Vagina (tissue), 2 donors: ENCODE data around the gene NUBPL. TPM values are rescaled to one million over a fixed set of nuclear protein-coding genes. Genes with fewer than 3 reads are reported as not detected.
"Not testable (repeated sequence)": the region's sequence is repeated elsewhere in the genome, so short reads cannot be mapped to it uniquely, and the experiment has no call there.

Experiments
- DNase-seq, 2 donors: peaks; one replicate each; pipeline ENCODE4 v3.0.0-alpha.2; 2017; ENCODE audit errors: extremely low spot score in 2 of 2
- H3K27ac ChIP-seq: fragments of 200-600 bp; sonication (generic); one replicate; pipeline ENCODE4 v1.5.1; 2019
- H3K27me3 ChIP-seq: fragments of 200-600 bp; sonication (generic); one replicate; pipeline ENCODE4 v1.5.1; 2019
- H3K36me3 ChIP-seq, 2 donors: fragments of 200-600 bp; sonication (generic); one replicate each; pipeline ENCODE4 v1.5.1; 2017 to 2019
- H3K4me1 ChIP-seq: fragments of 200-600 bp; sonication (generic); one replicate; pipeline ENCODE4 v1.5.1; 2019
- H3K4me3 ChIP-seq, 2 donors: fragments of 200-600 bp; sonication (generic); 1 replicate in 1 of 2; 2 replicates in 1 of 2; pipeline ENCODE4 v1.5.1; 2016 to 2019
- H3K9me3 ChIP-seq: fragments of 200-600 bp; sonication (generic); one replicate; pipeline ENCODE4 v1.5.1; 2019
- CTCF ChIP-seq, 3 experiments: fragments of 450-650 bp in 2 of 3; fragments of 200-600 bp in 1 of 3; sonication (generic) in 1 of 3; IDR thresholded peaks; one replicate each; pipeline ENCODE4 v1.5.1; 2017 to 2019; ENCODE audit warnings: antibody characterized with exemption in 3 of 3, mild to moderate bottlenecking in 2 of 3, moderate library complexity in 2 of 3
- POLR2A ChIP-seq, 2 donors: fragments of 450-650 bp; IDR thresholded peaks; one replicate each; pipeline ENCODE4 v1.6.1; 2017; ENCODE audit warnings: antibody characterized with exemption in 2 of 2, mild to moderate bottlenecking in 2 of 2, moderate library complexity in 2 of 2
- POLR2AphosphoS5 ChIP-seq, 2 donors: sonication (generic); formaldehyde crosslinking; IDR thresholded peaks; one replicate each; pipeline ENCODE4 v1.9.0; 2017; ENCODE audit warnings: antibody characterized with exemption in 2 of 2, mild to moderate bottlenecking in 2 of 2, low read depth in 1 of 2; ENCODE audit not compliant: insufficient read depth in 1 of 2
- intact Hi-C: fragments of 100-400 bp; cut with DNase I; formaldehyde crosslinking; loops from one replicate; pipeline ENCODE4 v1.15.1; 2023
- total RNA-seq: library from RNA; depleted of rRNA; stranded (reverse); fragments of >200 nt; gene quantifications from one replicate; pipeline ENCODE4 v1.2.3, GENCODE V29; 2016

Gene NUBPL
- total RNA-seq, 1 donor from 2014 or later, result 8.6 TPM

GRCh38 chr14:31596342-31597095 is 35.3 kb downstream of the NUBPL start:
- TF ChIP-seq POLR2AphosphoS5 (IDR thresholded peaks at IDR 0.05; ENCODE audit: insufficient read depth in 1 of 2, low read depth in 1 of 2) (no peak), CTCF (IDR thresholded peaks at IDR 0.05) (no peak), POLR2A (IDR thresholded peaks at IDR 0.05) (no peak)
- Histone ChIP-seq H3K27me3 (no peaks in the 10 kb centered on the region), H3K4me3 (no peak overlapping the region), H3K9me3 (no peaks in the 10 kb centered on the region), H3K36me3 (peaks cover 0 to 9% of the 10 kb centered on the region in 2 donors), H3K27ac (no peak overlapping the region), H3K4me1 (no peaks in the 10 kb centered on the region)
- intact Hi-C loops, result no loop called here
- no peak for DNase-seq

- TF ChIP-seq POLR2A (IDR thresholded peaks at IDR 0.05), result no peak
- no peak for TF ChIP-seq POLR2AphosphoS5 (IDR thresholded peaks at IDR 0.05; ENCODE audit: insufficient read depth in 1 of 2, low read depth in 1 of 2)
- TF ChIP-seq CTCF (IDR thresholded peaks at IDR 0.05), result no peak
- H3K36me3 ChIP-seq, result no peaks in the 10 kb centered on the region
- H3K27me3 ChIP-seq, result no peaks in the 10 kb centered on the region
- no peak overlapping the region for H3K4me3 ChIP-seq
- no peaks in the 10 kb centered on the region for H3K9me3 ChIP-seq
- DNase-seq, result no peak
- no peak overlapping the region for H3K27ac ChIP-seq
- no peaks in the 10 kb centered on the region for H3K4me1 ChIP-seq
- intact Hi-C loops, result no loop called here
These were observed 44.5 kb downstream of the NUBPL start for GRCh38 chr14:31605702-31606101.

GRCh38 chr14:31611778-31612433 is 50.7 kb downstream of the NUBPL start:
- no peak overlapping the region for H3K27ac ChIP-seq
- intact Hi-C loops, result no loop called here
- no peaks in the 10 kb centered on the region for H3K36me3 ChIP-seq
- no peak for DNase-seq
- H3K4me1 ChIP-seq, result no peaks in the 10 kb centered on the region
- no peaks in the 10 kb centered on the region for H3K9me3 ChIP-seq
- H3K27me3 ChIP-seq, result no peaks in the 10 kb centered on the region
- no peak overlapping the region for H3K4me3 ChIP-seq
- TF ChIP-seq CTCF (IDR thresholded peaks at IDR 0.05) (no peak), POLR2AphosphoS5 (IDR thresholded peaks at IDR 0.05; ENCODE audit: insufficient read depth in 1 of 2, low read depth in 1 of 2) (no peak), POLR2A (IDR thresholded peaks at IDR 0.05) (no peak)

- H3K27me3 ChIP-seq, result no peaks in the 10 kb centered on the region
- H3K36me3 ChIP-seq, result no peaks in the 10 kb centered on the region
- H3K4me3 ChIP-seq, result no peak overlapping the region
- H3K4me1 ChIP-seq, result no peaks in the 10 kb centered on the region
- no peak overlapping the region for H3K27ac ChIP-seq
- intact Hi-C loops, result no loop called here
- TF ChIP-seq POLR2A (IDR thresholded peaks at IDR 0.05) (no peak), CTCF (IDR thresholded peaks at IDR 0.05) (no peak), POLR2AphosphoS5 (IDR thresholded peaks at IDR 0.05; ENCODE audit: insufficient read depth in 1 of 2, low read depth in 1 of 2) (no peak)
- H3K9me3 ChIP-seq, result no peaks in the 10 kb centered on the region
- no peak for DNase-seq
These were observed 52.0 kb downstream of the NUBPL start for GRCh38 chr14:31613188-31613587.

GRCh38 chr14:31618884-31619283 is 57.7 kb downstream of the NUBPL start:
- H3K9me3 ChIP-seq, H3K4me3 ChIP-seq, H3K27me3 ChIP-seq, H3K4me1 ChIP-seq, H3K27ac ChIP-seq, intact Hi-C loops, H3K36me3 ChIP-seq, DNase-seq: not testable (repeated sequence)
